GM18517 (cell line): ENCODE measurements around the gene LRRC7.
"Not testable (repeated sequence)": the region's sequence is repeated elsewhere in the genome, so short reads cannot be mapped to it uniquely, and the experiment has no call there.

Experiments used
- ATAC-seq: cut with Tn5 transposase; IDR thresholded peaks from one replicate; pipeline ENCODE4 v1.9.1; 2021; ENCODE audit warnings: mild to moderate bottlenecking, moderate library complexity; ENCODE audit not compliant: unreplicated experiment

Gene LRRC7

DNA sequence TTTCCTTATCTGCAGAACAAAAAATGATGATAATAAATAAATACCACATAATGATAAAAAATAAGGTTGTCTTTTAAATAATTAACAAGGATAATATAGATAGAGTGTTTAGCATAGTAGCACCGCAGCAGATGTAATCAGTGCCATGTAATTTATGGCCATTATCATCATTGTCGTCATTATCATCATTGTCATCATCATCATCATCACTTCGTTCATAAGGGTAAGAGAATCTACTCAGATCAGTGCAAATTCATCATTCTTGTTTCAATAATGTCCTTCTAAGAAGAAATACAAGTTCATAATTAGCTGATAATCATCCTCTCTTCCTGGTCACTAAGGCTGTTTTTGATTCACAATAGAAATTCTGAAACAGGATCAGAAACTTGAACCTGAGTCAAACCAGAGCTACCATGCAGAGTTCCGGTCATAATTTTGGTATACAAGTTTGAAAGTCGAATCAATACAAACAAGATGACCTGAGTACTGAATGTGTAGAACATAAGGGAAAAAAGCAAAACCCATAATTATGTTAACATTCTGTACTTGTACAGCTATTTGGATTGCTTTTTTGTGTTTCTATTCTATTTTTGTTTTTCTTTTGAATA is 465.6 kb downstream of the LRRC7 start:
- peak; percentile 92 for ATAC-seq

DNA sequence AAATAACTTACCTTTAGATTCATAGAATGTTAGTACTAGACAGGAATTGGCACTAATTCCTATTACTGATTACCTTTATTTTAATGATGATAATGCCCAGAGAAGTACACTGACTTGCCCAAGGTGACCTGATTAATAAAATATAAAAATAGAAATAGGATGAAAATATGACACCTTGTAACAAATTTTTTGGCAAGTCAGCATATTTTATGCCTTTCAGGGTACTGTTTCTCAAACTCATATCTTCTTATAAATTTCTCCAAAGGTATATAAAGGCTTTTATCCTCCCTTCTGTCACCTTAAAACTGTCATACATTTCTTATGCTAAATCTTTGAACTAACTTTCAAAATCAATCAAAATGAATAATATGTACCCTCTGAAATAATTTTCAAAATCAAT is 466.2 kb downstream of the LRRC7 start:
- ATAC-seq, result no peak

- no peak for ATAC-seq
These were observed 466.7 kb downstream of the LRRC7 start for GRCh38 chr1:70034403-70034802.

DNA sequence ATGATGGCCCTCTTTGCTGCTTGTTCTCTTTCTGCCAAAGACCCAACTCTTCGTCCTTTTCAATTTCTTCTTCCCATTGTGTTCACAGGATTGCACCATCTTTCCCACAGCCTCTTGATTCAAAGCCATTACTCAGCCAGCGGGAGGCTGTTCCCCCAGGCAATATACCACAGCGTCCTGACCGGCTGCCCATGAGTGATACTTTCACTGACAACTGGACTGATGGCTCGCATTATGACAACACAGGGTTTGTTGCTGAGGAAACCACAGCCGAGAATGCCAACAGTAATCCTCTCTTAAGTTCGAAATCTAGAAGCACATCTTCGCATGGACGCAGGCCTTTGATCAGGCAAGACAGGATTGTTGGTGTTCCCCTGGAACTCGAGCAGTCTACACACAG is 470.3 kb downstream of the LRRC7 start:
- no peak for ATAC-seq

GRCh38 chr1:70039485-70039884 is 471.8 kb downstream of the LRRC7 start:
- ATAC-seq, result no peak

GRCh38 chr1:70041317-70042045 is 473.8 kb downstream of the LRRC7 start:
- no peak for ATAC-seq

DNA sequence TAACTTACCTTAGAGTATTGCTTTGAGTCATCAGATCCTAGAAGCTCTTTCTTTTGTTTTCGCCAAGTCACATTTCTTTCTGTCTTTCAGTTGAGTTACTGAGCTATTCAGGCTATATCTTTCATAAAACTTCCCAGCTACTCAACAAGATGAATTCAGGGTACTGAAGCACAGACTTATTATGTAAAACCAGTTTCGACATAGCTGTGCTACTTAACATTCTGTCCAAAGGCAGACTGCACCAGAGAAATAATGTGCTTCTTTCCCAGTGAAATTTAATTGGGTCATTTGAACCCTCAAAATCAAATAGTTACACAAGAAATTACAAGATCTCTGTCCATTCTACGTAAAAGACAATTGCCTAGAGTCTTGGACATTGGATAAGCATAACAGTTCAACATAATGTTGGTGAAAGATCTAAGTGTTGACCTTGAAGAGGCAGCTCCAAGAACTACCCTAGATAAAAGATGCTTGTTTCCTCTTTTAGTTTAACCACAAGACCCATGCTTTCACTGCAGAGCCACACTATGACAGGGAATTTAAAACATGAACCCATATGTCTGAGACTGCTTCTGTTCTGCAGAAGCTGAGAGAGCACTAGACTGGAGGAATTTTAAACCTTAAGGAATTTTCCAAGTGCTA is 474.5 kb downstream of the LRRC7 start:
- no peak for ATAC-seq

DNA sequence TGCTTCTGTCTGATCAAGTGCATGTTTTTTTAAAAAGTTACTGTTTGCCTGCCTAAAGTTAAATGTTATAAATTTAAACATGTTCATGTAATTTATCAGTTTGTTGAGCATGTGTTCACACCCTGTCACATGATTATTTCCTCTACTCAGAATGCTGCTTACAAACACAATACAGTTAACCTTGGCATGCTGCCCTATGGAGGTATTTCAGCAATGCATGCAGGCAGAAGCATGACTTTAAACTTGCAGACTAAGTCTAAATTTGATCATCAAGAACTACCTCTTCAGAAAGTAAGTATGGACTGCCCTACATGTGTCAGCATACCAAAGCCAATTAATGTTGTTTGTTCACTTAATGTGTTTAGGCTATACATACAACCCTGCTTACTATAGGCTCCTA is 476.1 kb downstream of the LRRC7 start:
- ATAC-seq, result no peak

- no peak for ATAC-seq
These were observed 477.1 kb downstream of the LRRC7 start for GRCh38 chr1:70044832-70045231.

- ATAC-seq, result not testable (repeated sequence)
These were observed 477.9 kb downstream of the LRRC7 start for GRCh38 chr1:70045581-70045980.

GRCh38 chr1:70048336-70049094 is 480.8 kb downstream of the LRRC7 start:
- no peak for ATAC-seq

DNA sequence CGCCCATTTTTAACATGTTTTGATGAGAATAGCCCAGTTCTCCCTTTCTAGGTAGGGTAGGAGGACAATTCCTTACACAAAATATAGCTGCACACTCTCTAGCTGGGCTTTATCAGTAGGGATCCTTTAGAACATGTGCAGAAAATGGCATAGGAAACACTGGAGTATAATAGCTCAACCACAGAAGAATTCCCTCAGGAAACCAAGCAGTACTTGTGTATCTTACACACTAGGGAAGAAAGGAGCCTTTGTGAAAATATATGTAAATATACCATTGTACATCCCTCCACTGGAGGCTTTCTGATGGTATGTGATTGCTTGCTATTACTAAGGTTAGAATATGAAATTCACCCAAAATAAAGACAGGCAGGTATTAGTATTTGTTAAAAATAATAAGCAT is 484.2 kb downstream of the LRRC7 start:
- no peak for ATAC-seq

DNA sequence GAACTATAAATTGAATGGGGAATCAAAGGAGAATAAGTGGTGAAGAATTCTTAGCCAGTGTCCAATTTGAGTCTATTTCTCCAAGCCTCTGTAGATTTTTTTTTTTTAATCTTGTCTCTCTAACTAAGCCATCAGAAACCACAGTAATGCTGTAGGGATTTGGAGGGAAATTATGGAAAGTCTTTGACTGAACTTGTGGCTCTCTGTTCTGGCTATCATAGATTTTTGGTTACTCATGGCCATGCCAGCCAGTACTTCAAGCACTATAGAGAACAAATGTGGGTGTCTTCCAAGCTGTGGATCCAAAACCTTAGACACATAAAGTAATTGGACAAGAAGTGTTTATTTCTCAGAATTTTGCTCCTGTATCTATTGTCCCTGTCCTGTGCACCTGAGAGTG is 489.8 kb downstream of the LRRC7 start:
- no peak for ATAC-seq

DNA sequence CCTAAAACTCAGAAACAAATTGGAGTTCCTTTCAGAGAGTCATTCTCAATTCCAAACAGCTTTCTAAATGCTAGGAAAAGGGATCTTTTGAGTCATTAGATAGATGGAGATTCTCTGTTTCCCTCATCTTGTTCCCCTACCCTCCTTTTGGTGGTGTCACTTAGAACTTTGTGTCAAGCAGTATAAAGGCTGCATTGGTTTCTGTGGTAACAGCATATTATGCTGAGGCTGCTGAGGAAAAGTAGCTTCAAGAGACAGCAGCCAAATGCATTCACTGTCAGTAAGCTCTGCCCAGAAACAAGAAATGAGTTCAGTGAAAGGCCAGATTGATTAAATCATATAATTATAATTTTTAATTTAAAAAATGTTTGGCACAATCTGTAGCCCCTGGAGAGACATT is 493.5 kb downstream of the LRRC7 start:
- ATAC-seq, result no peak

GRCh38 chr1:70063861-70064260 is 496.1 kb downstream of the LRRC7 start:
- ATAC-seq, result no peak

GRCh38 chr1:70066711-70067110 is 499.0 kb downstream of the LRRC7 start:
- ATAC-seq, result no peak

- ATAC-seq, result no peak
These were observed 503.9 kb downstream of the LRRC7 start for GRCh38 chr1:70071601-70072000.

DNA sequence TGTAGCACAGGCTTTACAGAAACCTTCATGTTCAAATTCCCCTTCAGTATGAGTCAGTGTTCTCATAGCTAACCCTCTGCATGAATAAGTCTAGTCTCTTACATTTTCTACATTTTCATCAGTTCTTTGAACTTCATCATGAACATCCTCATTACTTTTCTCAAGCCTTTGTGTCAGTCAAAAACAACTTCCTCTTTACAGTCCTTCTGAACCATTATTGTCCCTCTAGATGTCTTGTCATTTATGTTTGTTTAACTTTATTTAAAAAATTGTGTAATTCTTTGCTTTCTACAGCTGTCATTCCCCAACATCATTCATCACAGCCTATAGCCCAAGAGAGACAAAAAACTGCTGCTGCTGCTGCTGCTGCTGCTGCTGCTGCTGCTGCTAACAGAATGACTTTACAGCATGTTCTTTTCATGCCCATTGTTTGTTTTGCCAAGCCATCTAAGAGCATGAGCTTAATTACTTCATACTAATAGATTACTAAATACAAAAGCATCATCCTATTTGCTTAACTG is 504.6 kb downstream of the LRRC7 start:
- no peak for ATAC-seq

- ATAC-seq, result no peak
These were observed 508.0 kb downstream of the LRRC7 start for GRCh38 chr1:70075761-70076160.

DNA sequence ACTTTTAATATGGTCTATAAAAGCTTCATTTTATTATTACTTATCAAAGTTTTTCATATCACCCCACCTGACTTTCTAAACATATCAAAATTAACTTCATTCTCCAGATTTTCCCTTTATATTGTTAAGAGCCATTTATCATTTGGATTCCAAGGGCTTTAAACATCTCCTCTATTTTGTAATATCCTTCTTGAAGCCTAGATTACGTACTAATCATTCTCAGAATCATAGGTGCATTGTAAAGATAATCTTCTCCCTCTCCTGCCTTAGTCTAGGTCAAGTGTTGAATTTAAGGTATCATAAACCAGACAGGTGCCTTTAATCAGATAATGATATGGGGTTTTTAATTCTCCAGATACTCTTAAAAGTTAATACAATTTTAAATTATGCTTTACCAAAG is 509.3 kb downstream of the LRRC7 start:
- no peak for ATAC-seq

DNA sequence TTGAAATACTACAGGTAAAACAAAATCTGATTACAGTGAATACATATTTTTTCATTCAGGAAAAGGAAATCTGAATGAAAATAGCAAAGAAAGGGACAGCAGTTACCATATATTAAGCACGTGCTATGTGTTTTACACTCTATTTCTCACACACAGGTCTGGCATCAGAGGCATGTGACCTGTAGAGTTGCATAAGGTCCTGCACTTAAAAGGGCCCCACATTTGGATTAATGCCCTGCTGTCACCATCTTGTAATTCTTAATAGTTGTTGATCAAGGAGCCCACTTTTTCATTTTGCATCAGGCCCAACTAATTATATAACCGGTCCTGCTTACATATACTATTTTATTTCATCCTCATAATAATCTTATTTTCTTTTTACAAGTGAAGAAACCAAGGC is 511.8 kb downstream of the LRRC7 start:
- ATAC-seq, result no peak
